DMS 273 (cell line): ENCODE results near the gene KIAA0825.
"Not testable (repeated sequence)": the region's sequence is repeated elsewhere in the genome, so short reads cannot be mapped to it uniquely, and the experiment has no call there.

Source experiments
- DNase-seq: peaks from one replicate; lab custom pipeline; 2025; ENCODE audit not compliant: unreplicated experiment; lab: John Stamatoyannopoulos, UW

The KIAA0825 gene

DNA sequence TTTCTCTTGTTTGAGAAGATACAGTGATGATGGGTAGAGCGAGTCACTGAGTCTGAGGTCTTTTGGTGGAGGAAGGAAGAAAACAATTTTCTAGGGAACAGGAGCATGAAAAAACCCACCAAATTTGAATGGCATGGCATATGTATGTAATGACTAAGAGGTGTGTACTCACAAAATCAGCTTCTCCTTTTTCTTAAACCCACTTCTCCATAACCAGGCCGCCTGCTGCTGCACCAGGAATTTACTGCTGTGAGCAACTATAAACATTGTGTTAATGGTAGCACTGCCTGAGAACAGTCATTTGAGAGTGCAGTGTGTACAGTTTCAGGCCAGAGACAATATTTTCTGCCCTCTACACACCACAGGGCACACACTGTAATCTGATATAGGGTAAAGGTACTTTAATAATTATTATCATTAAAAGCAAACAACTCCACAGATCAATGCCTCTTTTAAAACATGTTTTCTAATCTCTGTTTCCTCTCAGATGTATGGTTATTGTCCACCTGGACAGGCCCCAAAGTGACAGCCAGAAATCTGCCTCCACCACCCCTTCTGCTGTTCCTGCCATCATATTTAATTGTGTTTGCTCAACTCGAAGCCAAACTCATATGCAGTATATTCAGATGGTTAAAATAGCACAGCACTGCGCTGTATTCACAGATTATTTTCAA, 241.6 kb downstream of the KIAA0825 start:
- DNase-seq = no peak

DNA sequence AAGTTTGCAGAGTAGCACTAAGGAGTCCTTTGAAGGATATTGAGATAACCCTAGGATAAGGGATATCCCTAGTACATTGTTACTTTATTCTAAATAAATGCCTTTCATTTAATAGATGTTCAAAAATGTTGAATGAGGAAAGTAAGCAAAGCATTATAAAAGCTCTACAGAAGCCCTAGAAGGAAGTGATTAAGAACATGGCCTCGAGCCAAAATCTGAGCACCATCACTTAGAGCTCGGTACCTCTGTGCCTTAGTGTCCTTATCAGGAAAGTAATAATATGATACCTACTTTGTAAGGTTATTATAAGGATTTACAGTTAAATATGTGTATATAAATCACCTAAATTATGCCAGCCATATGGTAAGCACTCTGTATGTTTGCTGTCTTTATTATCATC, 242.6 kb downstream of the KIAA0825 start:
- DNase-seq = peak; percentile 35

DNA sequence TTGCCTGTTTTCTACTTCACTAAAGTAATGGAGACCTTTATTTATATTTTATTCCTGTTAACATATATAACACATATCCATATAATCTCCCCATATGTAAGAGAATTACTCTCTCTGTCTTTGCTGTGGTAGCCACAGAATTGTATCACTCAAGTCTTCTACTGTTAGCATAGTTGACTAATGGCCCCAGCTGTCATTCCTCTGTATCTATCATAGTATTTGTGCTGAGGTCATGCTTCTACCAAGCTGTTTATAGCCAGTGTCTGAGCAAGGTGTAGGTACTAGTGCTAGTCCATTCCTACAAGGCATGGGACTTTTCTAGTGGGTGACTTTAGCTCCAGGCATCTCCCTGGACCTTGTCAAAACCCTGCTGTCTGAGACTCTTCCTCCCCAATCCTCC, 244.1 kb downstream of the KIAA0825 start:
- DNase-seq = peak; percentile 40

DNA sequence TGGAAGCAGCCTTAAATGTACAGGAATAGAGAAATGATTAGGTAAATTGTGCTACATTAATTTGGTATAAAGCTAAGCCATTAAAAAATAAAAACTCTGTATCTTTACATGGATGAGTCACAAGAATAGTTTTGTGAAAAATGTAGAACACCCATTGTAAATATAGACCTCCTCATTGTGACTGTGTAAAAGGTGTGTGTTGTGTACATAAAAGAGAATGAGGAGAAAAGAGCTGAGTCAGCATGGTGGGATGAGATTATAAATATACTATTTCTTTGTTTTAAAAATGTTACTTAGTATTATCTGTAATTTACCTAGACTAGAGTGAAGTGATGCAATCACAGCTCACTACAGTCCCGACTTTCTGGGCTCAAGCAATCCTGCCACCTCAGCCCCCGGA, 250.5 kb downstream of the KIAA0825 start:
- no peak for DNase-seq

DNA sequence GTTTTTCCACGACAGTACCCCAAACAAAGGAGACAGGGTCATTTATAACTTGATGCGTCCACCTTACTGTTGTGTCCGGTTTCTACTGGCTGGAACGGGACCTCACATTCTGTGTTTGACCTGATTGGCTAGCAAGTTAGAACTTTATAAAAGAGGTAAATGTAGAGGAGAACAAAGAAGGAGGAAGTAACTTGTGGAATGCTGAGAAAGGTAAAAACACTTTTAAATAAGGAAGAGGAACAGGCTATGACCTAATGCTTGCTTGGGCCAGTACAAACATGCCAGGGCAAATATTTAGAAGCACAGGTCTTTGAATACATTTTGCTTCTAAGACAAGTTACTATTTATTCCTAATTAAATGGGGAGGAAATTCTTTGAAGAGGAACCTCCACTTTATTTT, 251.6 kb downstream of the KIAA0825 start:
- no peak for DNase-seq

DNA sequence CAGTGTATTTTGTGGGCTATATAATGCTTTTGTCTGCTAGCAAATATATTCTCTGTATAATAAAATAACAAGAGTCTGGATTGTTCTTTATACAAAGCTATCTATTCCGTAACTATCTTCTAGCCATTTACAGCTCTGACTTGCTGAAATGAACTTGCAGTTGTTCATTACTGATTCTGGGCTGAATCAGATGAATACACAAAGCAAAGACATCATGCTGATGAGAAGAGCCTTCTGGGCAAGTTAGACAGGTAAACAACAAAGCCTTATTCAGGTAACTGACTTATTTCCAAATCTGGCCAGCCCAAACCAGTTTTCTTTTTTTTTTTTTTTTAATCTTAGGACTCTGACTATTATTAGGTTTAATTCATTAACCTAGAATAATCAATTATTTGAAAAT, 255.5 kb downstream of the KIAA0825 start:
- DNase-seq = no peak

DNA sequence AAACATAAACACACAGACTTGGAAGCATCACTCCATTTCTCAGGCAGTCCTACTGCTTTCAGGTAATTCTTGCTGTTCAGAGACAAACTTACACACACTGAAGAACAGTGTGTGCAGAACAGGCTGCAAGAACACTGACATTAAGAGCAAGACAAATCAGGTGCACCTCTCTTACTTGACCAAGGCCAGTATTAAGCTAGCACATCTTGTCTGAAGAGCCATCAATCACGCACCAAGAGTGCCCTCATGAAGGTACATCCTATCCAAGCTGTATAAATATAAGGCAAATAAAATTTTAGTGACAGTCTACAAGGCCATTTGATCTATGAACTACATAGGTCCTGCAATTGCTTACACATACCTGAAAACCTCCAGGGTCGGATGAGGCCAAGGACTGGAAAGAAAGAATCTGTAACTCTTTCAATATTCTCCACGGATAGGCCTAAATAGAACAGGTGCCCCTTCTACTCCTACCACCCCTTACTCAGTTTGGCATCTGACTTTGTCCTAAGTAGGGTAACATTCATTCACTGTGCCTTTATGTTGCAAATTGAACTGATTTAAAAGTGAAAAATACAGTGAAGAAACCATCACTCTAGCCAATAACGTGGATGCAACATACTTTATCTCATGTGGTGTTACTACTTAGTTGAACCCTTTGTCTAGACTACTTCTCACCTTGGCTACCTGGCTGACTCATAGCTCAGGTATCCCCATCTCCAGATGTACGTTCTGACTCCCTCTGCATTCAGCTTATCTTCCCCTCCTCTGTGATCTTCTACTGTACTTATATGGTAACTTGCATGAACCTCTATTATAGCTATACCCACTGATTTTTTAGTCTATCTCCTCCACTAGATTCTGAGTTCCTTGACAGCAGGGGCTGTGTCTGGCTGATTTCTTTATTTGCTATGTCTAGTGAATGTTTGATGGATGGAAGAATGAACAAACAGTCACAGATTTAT, 256.3 kb downstream of the KIAA0825 start:
- DNase-seq = no peak

DNA sequence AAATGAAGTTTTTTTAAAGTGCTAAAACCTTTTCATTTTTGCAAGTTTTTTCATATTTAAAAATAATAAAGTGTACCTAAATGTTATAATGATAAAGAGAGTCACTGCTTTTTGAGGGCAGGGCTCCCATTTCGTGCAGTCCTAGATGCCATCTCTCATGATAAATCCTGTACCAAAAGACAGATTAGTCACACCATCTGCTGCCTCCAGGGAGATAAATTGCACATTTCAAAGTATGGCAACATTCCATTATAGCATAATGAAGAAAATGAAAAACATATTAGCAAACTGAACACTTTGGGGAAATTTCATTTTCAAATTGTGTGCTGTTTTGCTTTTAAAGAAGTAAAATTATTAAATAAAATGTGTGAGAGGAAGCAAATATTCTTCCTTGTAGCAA, 257.2 kb downstream of the KIAA0825 start:
- DNase-seq = peak; percentile 6

DNA sequence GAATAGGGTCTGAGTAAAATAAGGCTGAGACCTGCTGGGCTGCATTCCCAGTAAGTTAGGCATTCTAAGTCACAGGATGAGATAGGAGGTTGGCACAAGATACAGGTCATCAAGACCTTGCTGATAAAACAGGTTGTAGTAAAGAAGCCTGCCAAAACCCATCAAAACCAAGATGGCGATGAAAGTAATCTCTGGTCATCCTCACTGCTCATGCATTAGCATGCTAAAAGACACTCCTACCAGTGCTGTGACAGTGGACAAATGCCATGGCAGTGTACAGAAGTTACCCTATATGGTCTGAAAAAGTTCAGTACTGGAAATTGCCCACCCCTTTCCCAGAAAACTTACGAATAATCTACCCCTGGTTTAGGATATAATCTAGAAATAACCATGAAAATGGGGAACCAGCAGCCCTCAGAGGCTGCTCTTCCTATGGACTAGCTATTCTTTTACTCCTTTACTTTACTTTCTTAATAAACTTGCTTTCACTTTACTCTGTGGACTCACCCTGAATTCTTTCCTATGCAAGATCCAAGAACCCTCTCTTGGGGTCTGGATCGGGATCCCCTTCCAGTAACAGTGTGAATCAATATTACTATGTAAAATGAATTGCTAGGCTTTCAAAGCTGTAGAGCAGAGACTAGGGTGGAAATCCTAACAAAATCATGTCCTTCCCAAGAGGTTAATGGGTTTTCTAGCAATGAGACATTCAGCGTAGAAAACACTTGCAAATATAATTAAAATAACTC, 257.8 kb downstream of the KIAA0825 start:
- no peak for DNase-seq

DNA sequence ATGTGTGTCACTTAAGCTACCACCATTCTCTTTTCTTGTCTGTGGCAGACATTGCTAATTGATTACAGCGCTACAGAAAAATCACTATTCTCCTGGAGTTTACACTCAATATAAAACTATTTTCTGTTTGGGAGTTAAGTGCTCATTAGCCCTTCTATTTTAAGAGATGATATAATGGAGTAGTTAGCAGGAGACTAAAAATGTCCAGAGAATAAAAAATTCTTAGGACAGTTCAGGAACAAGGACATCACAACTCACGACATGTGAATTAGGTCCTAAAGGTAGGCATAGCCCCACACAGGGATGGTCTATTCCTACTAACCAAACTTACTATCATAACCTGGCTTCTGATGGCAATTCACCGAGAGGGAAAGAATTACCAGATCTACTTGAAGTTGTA, 258.5 kb downstream of the KIAA0825 start:
- DNase-seq = no peak

DNA sequence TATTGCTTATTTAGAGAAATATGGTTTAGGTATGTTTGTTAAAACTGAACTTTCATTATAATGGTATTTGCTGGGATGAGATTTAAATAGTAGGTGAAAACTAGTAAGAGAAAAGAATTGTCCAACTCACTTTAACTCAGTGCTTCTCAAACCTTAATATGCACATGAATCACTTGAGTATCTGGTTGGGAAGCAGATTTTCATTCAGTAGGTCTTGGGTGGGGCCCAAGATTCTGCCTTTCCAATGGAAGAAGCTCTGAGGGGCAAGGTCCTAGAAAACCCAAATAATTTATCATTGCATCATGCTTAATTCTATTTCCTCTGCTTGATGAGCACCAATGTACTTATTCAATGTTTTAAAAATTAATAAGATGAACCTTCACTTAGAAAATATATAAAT, 262.6 kb downstream of the KIAA0825 start:
- no peak for DNase-seq

DNA sequence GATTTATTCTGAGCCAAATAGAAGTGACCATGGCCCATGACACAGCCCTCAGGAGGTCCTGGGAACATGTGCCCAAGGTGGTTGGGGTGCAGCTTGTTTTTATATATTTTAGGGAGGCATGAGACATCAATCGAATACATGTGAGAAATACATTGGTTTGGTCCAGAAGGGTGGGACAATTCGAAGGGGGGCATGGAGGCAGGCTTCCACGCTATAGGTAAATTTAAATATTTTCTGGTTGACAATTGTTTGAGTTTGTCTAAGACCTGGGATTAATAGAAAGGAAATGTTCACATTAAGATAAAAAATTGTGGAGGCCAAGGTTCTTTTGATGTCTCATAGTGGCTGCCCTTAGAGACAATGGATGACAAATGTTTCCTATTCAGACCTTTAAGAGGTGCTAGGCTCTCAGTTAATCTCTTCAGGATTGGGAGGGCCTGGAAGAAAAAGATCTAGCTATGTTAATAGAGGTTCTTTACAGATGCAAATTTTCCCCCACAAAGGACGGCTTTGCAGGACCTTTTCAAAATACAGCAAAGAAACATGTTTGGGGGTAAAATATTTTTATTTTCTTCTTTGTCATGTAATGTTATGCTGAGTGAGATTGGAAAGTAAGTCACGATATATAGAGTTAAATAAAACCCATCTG, 263.4 kb downstream of the KIAA0825 start:
- not testable (repeated sequence) for DNase-seq

DNA sequence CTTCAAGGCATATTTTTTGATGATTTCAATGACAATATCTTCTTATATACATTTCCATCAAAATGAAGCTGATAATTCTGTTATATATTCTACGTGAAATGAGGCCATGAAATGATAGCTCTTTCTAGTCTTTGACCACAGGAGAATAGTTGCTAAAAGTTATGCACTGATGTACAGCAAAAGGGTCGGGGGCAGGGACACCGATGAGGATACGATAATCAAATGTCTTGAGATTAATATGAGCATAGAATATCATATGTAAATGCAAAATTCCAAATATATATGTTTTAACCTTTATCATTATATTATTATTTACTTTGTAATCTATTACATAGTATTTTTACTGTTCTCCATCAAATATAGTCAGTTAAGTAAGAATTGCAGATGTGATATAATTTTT, 264.8 kb downstream of the KIAA0825 start:
- no peak for DNase-seq

DNA sequence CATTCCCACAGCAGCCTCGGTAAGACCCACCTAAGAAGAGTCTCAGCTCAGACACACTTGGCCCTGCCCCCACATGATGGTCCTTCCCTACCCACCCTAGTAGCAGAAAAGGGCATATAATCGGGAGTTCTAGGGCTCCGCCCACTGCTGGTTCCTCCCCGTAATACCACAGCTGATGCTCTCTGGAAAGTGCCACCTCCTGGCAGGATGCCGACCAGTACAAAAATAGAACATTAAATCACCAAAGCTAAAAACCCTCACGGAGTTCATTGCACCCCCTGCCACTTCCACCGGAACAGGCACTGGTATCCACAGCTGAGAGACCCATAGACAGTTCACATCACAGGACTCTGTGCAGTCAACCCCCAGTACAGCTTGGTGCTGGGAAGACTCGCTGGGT, 271.3 kb downstream of the KIAA0825 start:
- no peak for DNase-seq

DNA sequence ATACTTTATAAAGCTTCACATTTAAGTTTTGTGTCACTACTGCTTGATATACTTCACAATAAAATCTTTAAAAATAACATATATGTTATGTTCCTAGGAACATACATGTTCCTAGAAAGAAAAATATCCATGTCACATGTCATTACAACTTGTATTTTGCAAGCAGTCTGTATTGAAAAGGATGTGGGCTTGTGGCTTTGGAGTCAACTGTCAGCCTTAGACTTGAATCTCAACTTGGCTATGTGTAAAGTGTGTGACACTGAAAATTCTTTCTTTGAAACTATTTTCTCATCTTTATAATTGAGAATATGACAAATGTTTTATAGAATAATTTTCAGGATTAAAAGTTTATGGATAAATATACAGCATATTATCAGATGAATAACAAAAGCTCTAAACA, 273.1 kb downstream of the KIAA0825 start:
- no peak for DNase-seq

DNA sequence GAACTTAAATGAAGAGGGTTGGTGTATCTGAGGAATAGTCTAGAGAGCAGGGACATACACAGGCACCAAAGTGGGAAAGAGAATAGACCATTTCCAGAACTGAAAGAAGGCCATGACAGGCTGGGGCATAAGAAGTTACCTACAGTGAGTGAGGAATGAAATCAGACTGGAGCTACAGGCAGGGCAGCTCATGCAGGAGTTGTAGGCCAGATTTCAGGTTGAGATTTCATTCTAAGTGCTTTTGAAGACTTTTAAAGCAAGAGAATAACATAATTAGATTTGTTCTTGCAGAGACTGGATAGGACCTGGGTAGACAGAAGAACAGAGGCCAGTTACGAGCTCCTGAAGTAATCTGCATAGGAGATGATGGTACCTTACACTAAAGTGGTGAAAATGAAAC, 280.8 kb downstream of the KIAA0825 start:
- no peak for DNase-seq

DNA sequence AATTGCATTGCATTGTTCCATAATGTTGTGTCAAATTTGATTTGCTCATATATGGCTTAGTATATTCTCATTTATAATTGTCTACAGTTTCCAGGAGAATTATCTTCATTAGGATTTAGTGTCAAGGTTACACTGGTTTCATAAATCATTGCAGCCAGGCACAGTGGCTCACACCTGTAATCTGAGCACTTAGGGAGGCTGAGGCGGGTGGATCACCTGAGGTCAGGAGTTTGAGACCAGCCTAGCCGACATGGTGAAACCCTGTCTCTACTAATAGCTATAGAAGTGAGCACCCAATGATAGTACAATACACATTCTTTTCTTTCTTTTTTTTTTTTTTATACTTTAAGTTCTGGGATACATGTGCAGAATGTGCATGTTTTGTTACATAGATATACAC, 282.5 kb downstream of the KIAA0825 start:
- DNase-seq = no peak

DNA sequence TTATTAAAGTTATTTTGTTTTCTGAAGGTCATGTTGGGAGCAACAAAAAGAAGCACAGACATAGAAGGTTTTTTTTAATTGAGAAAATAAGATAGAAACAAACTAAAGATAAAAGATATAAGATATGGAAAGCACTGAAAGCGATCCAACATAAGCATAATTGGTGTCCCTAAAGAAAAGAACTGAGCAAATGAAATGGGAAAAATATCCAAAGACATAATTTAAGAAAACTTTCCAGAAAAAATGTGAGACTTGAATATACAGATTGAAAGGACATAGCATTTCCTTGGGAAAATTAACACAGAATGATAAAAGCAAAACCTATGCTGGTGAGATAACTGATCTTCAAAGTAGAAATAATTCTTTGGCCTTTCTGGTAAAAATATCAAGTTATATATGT, 289.3 kb downstream of the KIAA0825 start:
- peak; percentile 30 for DNase-seq

DNA sequence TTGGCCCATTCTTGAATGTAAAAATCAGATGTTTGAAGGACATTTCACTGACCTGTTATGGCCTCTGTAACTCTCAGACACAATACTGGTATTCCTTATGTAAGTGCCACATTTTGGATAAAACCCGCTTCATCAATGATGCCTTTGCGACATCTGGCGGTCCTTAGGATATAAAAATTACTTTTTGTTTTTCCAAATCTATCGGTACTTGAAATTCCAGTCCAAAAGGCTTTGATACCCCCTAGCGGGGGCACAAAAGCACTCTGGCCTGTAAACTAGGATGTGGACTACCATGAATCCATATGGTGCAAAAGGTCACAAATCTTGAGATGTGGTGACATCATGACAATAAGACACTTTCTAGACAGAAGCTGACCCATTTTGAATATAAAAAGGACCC, 291.8 kb downstream of the KIAA0825 start:
- DNase-seq = no peak

DNA sequence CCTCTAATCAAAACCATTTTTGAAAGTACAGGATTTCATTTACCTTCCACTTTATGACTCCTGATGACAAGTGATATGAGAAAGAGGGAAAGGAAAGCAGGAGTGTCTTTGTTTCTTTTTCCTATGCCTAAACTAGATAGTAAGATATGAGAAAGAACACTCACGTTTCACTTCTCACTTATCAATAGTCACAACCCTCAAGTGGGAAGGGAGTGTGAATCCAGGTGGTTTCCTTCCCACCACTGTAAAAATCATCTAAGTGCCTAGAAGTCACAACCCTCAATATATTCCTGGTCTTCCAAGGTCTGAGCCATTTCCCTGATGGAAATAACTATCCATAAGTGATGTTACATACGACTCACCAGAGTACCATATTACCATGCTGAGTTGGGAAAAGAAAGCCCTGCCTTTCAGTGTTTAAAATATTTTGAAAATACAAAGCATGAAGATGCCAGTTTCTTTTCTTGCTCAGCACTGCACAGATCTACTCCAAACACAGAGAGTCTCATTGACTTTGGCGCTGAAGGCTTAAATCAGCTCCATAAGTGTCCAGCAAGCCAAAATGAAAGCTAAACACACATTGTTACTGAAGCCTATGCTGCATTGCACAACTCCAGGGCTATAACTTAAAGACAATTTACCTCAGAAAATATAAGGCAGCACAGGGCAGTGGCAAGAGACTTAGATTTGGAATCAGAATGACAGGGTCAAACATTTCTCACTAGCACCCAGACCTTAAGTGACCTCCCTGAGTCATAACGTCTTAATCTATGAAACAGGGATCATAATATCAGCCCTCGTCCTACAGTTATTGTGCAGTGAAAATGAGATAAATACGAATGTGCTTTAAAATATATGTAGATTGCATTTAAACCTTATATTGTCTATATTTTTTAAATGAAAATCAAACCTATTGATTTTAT, 301.2 kb downstream of the KIAA0825 start:
- no peak for DNase-seq
